GM12878 (cell line): Measurements from ENCODE around the gene TEX54. TPM values are rescaled to one million over a fixed set of nuclear protein-coding genes. Genes with fewer than 3 reads are reported as not detected.

Experiments used
- ATAC-seq: fragments of 200-7000 bp; cut with Tn5 transposase; 3 replicates; pipeline ENCODE4 v1.9.1; 2020; ENCODE audit warnings: mild to moderate bottlenecking, moderate library complexity
- BruUV-seq: library from RNA; stranded (reverse); fragments of 400-500 nt; replicated peaks from 2 replicates; lab custom pipeline; 2021; lab: Mats Ljungman, UMichigan
- CTCF ChIA-PET: fragments of 300-600 bp; sonication (Branson Sonifier 250); formaldehyde crosslinking; extraction: SDS; loops from one replicate; lab custom pipeline; 2021; ENCODE audit warnings: inconsistent platforms; lab: Yijun Ruan, JAX
- POLR2A ChIA-PET: fragments of 350-600 bp; formaldehyde crosslinking; extraction: SDS; loops from one replicate; lab custom pipeline; 2021; ENCODE audit warnings: inconsistent platforms; lab: Charles Lee
- RAD21 ChIA-PET: fragments of 300-600 bp; sonication (Branson Sonifier 250); formaldehyde crosslinking; loops from one replicate; lab custom pipeline; 2023; ENCODE audit warnings: antibody characterized with exemption; ENCODE audit not compliant: unreplicated experiment; lab: Charles Lee
- SMC1A ChIA-PET: fragments of 300-600 bp; sonication (Branson Sonifier 250); formaldehyde crosslinking; loops from one replicate; lab custom pipeline; 2023; ENCODE audit not compliant: unreplicated experiment, uncharacterized antibody; lab: Charles Lee
- DNase-seq: peaks from one replicate; pipeline ENCODE4 v3.0.0-alpha.2; 2011; ENCODE audit warnings: low read depth, low spot score
- FAIRE-seq: peaks from 3 replicates; lab custom pipeline; 2011; peaks lifted over from hg19 to GRCh38; lab: Jason Lieb, UNC
- H2AFZ ChIP-seq: 2 replicates; pipeline ENCODE4 v1.6.0; 2011; ENCODE audit warnings: low read depth, low read length, control low read depth; ENCODE audit not compliant: control insufficient read depth
- H3K27ac ChIP-seq: 2 replicates; pipeline ENCODE4 v1.5.1; 2011; ENCODE audit warnings: control low read depth; ENCODE audit not compliant: control insufficient read depth, insufficient read depth
- H3K27me3 ChIP-seq, 2 experiments: replicated peaks in 1 of 2; 2 replicates each; pipeline versions ENCODE4 v1.6.0 to v1.6.1; 2011; ENCODE audit warnings: low read length in 1 of 2; ENCODE audit not compliant: control insufficient read depth in 2 of 2, insufficient read depth in 2 of 2
- H3K36me3 ChIP-seq, 2 experiments: 2 replicates each; pipeline ENCODE4 v1.5.1; 2011; ENCODE audit warnings: low read length in 1 of 2; ENCODE audit not compliant: control insufficient read depth in 2 of 2, insufficient read depth in 2 of 2
- H3K4me1 ChIP-seq: 2 replicates; pipeline ENCODE4 v1.6.1; 2011; ENCODE audit warnings: mild to moderate bottlenecking, low read length, moderate library complexity, mixed read lengths; ENCODE audit not compliant: control insufficient read depth, insufficient read depth
- H3K4me2 ChIP-seq: 2 replicates; pipeline ENCODE4 v1.6.0; 2011; ENCODE audit warnings: control low read depth; ENCODE audit not compliant: control insufficient read depth, insufficient read depth
- H3K4me3 ChIP-seq: fragments of 200-600 bp; sonication (generic); 2 replicates; pipeline ENCODE4 v1.5.1; 2016
- H3K79me2 ChIP-seq: 2 replicates; pipeline ENCODE4 v1.6.0; 2011; ENCODE audit warnings: low read length; ENCODE audit not compliant: control insufficient read depth, insufficient read depth
- H3K9ac ChIP-seq: 2 replicates; pipeline ENCODE4 v1.8.0; 2011; ENCODE audit warnings: low read length, control low read depth, mixed read lengths; ENCODE audit not compliant: control insufficient read depth, insufficient read depth
- H3K9me3 ChIP-seq: replicated peaks from 3 replicates; pipeline ENCODE4 v1.5.1; 2011; ENCODE audit warnings: mild to moderate bottlenecking, low read length; ENCODE audit not compliant: control insufficient read depth, insufficient read depth
- H4K20me1 ChIP-seq: 2 replicates; pipeline ENCODE4 v1.6.0; 2011; ENCODE audit not compliant: control insufficient read depth, insufficient read depth
- HDAC2 ChIP-seq: fragments of 200-600 bp; sonication (generic); IDR thresholded peaks from 2 replicates; pipeline ENCODE4 v1.6.1; 2017
- POLR2AphosphoS5 ChIP-seq: IDR thresholded peaks from 2 replicates; pipeline ENCODE4 v1.6.1; 2011; ENCODE audit warnings: mild to moderate bottlenecking, low read length, inconsistent platforms
- SMAD1 ChIP-seq: fragments of 450-650 bp; IDR thresholded peaks from 2 replicates; pipeline ENCODE4 v1.6.1; 2018; ENCODE audit warnings: mild to moderate bottlenecking, low read depth; ENCODE audit not compliant: partially characterized antibody
- YY1 ChIP-seq: IDR thresholded peaks from 2 replicates; pipeline ENCODE4 v1.6.1; 2011; ENCODE audit warnings: low read depth, mild to moderate bottlenecking, low read length
- ZNF24 ChIP-seq: fragments of 450-650 bp; IDR thresholded peaks from 2 replicates; pipeline ENCODE4 v1.6.1; 2017; ENCODE audit warnings: antibody characterized with exemption, mild to moderate bottlenecking
- WGBS: methylation state at CpG from one replicate; pipeline ENCODE4 v1.1.6; 2016; ENCODE audit warnings: low lambda C conversion rate; ENCODE audit not compliant: insufficient replicate concordance, insufficient coverage; ENCODE audit errors: missing lambda C conversion rate; 5-methylcytosine and 5-hydroxymethylcytosine counted together
- in situ Hi-C: fragments of 300-500 bp; cut with MboI; formaldehyde crosslinking; loops from 9 replicates; pipeline ENCODE4 v1.14.3; 2018; ENCODE audit warnings: mixed read lengths
- intact Hi-C: fragments of 100-400 bp; cut with micrococcal nuclease; formaldehyde crosslinking; loops from one replicate; pipeline ENCODE4 v1.14.2; 2022; ENCODE audit not compliant: unreplicated experiment
- polyA plus RNA-seq, 11 experiments: library from polyadenylated mRNA; depleted of rRNA in 4 of 11; unstranded in 6 of 11; stranded (reverse) in 5 of 11; fragments of >200 nt; fragmentation: Nextera tagmentation in 4 of 11; fragmentation: Illumina TruSeq in 1 of 11; extraction: Ambion mirVana in 4 of 11; extraction: Trizol in 1 of 11; gene quantifications; 1 replicate in 1 of 11; 2 replicates in 10 of 11; pipeline versions ENCODE4 v1.2.1 to v1.2.3, GENCODE V29; 2011 to 2016; ENCODE audit warnings: inconsistent platforms in 2 of 11, missing spikeins in 2 of 11, low read depth in 1 of 11
- total RNA-seq, 4 experiments: library from RNA; depleted of rRNA in 3 of 4; stranded (reverse); fragments of >200 nt in 3 of 4; fragmentation: Illumina TruSeq in 1 of 4; extraction: Trizol in 1 of 4; gene quantifications; 2 replicates each; pipeline versions ENCODE4 v1.2.1 to v1.2.3, GENCODE V29; 2013 to 2021
- TF ChIP-seq, protein P1 (sequence below): IDR thresholded peaks from 2 replicates; pipeline ENCODE4 v1.6.1; 2012; ENCODE audit warnings: low read depth, low read length, improper control_type of control experiment
- TF ChIP-seq, protein P2 (sequence below): IDR thresholded peaks from 2 replicates; pipeline ENCODE4 v1.6.1; 2011; ENCODE audit warnings: low read depth, mild to moderate bottlenecking, low read length, moderate library complexity, borderline replicate concordance; ENCODE audit errors: extremely low read depth

TEX54 gene
- total and polyA plus RNA-seq, 10 of the 15 experiments (the other 5 are each of a cell fraction or from before 2014, with no cell fraction given), result 0.38 to 0.68 (median 0.51) TPM; not detected in 7

DNA sequence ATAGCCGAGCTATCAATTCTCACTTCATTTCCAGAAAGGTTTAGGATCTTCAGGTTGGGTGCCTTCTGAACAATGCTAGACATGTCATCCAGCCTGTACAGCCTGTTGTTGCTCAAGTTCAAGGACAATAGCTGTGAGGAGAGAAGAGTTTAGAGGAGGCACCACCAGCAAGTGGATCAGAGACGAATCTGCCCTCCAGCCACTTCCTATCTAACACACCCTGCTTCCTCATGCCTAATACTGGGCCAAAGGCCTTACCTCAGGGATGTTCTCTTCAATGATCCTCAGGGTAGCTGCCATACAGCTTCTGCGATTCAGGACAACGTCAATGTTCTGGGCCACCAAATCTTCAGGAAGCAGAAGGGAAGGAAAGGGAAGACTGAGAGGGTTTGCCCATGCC lies 31.6 kb downstream of the TEX54 start:
- FAIRE-seq (no peak), ATAC-seq (no peak), DNase-seq (no peak)
- no peak overlapping the region for H3K4me2 ChIP-seq
- no peaks in the 10 kb centered on the region for H3K9me3 ChIP-seq
- H3K79me2 ChIP-seq, result peaks cover 23% of the 10 kb centered on the region
- ChIA-PET CTCF (interaction anchor here (0.6 to 0.9 kb wide), 2 partner anchors 9 to 57 kb away, joined by 3 read pairs; no protein-coding TSS in a partner anchor), POLR2A (interaction anchor here (0.5 to 1.7 kb wide), 8 partner anchors 12 to 1960 kb away, joined by 3 to 5 read pairs (median 4); partner anchors contain the start of gene TMEM179B), RAD21 (no interaction called here), SMC1A (interaction anchor here (1.4 kb wide), 1 partner anchor 61 kb away, joined by 4 read pairs; no protein-coding TSS in a partner anchor)
- H3K36me3 ChIP-seq, result peaks cover 21 to 35% of the 10 kb centered on the region in 2 experiments
- no TSS peak for BruUV-seq
- H3K27ac ChIP-seq, result no peak overlapping the region
- H4K20me1 ChIP-seq, result no peaks in the 10 kb centered on the region
- peak; percentile 21; the same call in 1 of the 2 replicates for TF ChIP-seq POLR2AphosphoS5
- no peak for TF ChIP-seq HDAC2
- TF ChIP-seq, protein P1, sequence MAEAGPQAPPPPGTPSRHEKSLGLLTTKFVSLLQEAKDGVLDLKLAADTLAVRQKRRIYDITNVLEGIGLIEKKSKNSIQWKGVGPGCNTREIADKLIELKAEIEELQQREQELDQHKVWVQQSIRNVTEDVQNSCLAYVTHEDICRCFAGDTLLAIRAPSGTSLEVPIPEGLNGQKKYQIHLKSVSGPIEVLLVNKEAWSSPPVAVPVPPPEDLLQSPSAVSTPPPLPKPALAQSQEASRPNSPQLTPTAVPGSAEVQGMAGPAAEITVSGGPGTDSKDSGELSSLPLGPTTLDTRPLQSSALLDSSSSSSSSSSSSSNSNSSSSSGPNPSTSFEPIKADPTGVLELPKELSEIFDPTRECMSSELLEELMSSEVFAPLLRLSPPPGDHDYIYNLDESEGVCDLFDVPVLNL, result no peak
- TF ChIP-seq ZNF24, result no peak
- TF ChIP-seq SMAD1, result no peak
- TF ChIP-seq, protein P2, sequence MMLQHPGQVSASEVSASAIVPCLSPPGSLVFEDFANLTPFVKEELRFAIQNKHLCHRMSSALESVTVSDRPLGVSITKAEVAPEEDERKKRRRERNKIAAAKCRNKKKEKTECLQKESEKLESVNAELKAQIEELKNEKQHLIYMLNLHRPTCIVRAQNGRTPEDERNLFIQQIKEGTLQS, result no peak
- no peak for TF ChIP-seq YY1
- intact Hi-C loops (no loop called here), in situ Hi-C loops (no loop called here)
- no peaks in the 10 kb centered on the region for H3K27me3 ChIP-seq
- no peak overlapping the region for H3K9ac ChIP-seq
- no peak overlapping the region for H2AFZ ChIP-seq
- WGBS, result 69% methylated on average over 4 of the region's 4 CpGs
- peaks cover 6% of the 10 kb centered on the region for H3K4me1 ChIP-seq
- no peak overlapping the region for H3K4me3 ChIP-seq
